IMR-90 (cell line): ENCODE results near the gene PDXDC1. TPM values are rescaled to one million over a fixed set of nuclear protein-coding genes. Genes with fewer than 3 reads are reported as not detected.

Experiments
- ATAC-seq: fragments of 200-7000 bp; cut with Tn5 transposase; 2 replicates; pipeline ENCODE4 v1.9.1; 2020; ENCODE audit warnings: low read depth, mild to moderate bottlenecking, moderate library complexity
- BruUV-seq: library from RNA; stranded (reverse); fragments of 400-500 nt; replicated peaks from 2 replicates; lab custom pipeline; 2021; lab: Mats Ljungman, UMichigan
- CTCF ChIA-PET: fragments of 300-600 bp; formaldehyde crosslinking; extraction: SDS; loops from one replicate; lab custom pipeline; 2021; ENCODE audit warnings: antibody characterized with exemption; lab: Yijun Ruan, JAX
- POLR2A ChIA-PET: fragments of 300-600 bp; sonication (Branson Sonifier 250); formaldehyde crosslinking; loops from one replicate; lab custom pipeline; 2022; ENCODE audit warnings: antibody characterized with exemption; ENCODE audit not compliant: unreplicated experiment; lab: Charles Lee
- DNase-seq: peaks from one replicate; pipeline ENCODE4 v3.0.0; 2013
- H2AFZ ChIP-seq: replicated peaks from 2 replicates; pipeline ENCODE3; 2013; ENCODE audit warnings: low read length, mild to moderate bottlenecking; ENCODE audit not compliant: poor library complexity
- H2AK5ac ChIP-seq: 2 replicates; pipeline ENCODE4 v1.6.1; 2013; ENCODE audit warnings: low read depth, low read length, inconsistent platforms
- H2AK9ac ChIP-seq: replicated peaks from 2 replicates; pipeline ENCODE3; 2013; ENCODE audit warnings: mild to moderate bottlenecking, low read depth, low read length, moderate library complexity; ENCODE audit not compliant: poor library complexity
- H2BK120ac ChIP-seq: 2 replicates; pipeline ENCODE4 v1.6.1; 2013; ENCODE audit warnings: low read depth, low read length, inconsistent platforms
- H2BK15ac ChIP-seq: 3 replicates; pipeline ENCODE4 v1.6.1; 2013; ENCODE audit warnings: low read depth, low read length, inconsistent platforms
- H2BK20ac ChIP-seq: 2 replicates; pipeline ENCODE4 v1.6.1; 2013; ENCODE audit warnings: low read depth, mild to moderate bottlenecking, inconsistent platforms, low read length, moderate library complexity
- H2BK5ac ChIP-seq: 2 replicates; pipeline ENCODE4 v1.6.1; 2013; ENCODE audit warnings: mild to moderate bottlenecking, low read depth, low read length, inconsistent platforms; ENCODE audit not compliant: poor library complexity, severe bottlenecking
- H3K14ac ChIP-seq: replicated peaks from 2 replicates; pipeline ENCODE4 v1.6.1; 2013; ENCODE audit warnings: low read depth, low read length, inconsistent platforms
- H3K18ac ChIP-seq: 2 replicates; pipeline ENCODE4 v1.6.1; 2013; ENCODE audit warnings: low read depth, low read length, control low read depth
- H3K23ac ChIP-seq: 2 replicates; pipeline ENCODE4 v1.6.1; 2013; ENCODE audit warnings: low read depth, low read length, inconsistent platforms
- H3K27ac ChIP-seq: 2 replicates; pipeline ENCODE4 v1.5.1; 2013; ENCODE audit warnings: mild to moderate bottlenecking, control low read depth, low read length; ENCODE audit not compliant: insufficient read depth
- H3K27me3 ChIP-seq: 2 replicates; pipeline ENCODE4 v1.6.1; 2013; ENCODE audit warnings: low read length; ENCODE audit not compliant: control insufficient read depth, insufficient read depth
- H3K36me3 ChIP-seq: 2 replicates; pipeline ENCODE4 v1.6.1; 2013; ENCODE audit warnings: low read length, mixed read lengths; ENCODE audit not compliant: control insufficient read depth, insufficient read depth
- H3K4ac ChIP-seq: 2 replicates; pipeline ENCODE4 v1.6.1; 2013; ENCODE audit warnings: low read depth, low read length, inconsistent platforms
- H3K4me1 ChIP-seq: 2 replicates; pipeline ENCODE4 v1.6.1; 2013; ENCODE audit warnings: low read length, mixed read lengths; ENCODE audit not compliant: control insufficient read depth, insufficient read depth
- H3K4me2 ChIP-seq: 2 replicates; pipeline ENCODE4 v1.6.1; 2013; ENCODE audit warnings: low read depth, mild to moderate bottlenecking, control low read depth, low read length, moderate library complexity
- H3K4me3 ChIP-seq: 2 replicates; pipeline ENCODE4 v1.5.1; 2013; ENCODE audit warnings: low read depth, mild to moderate bottlenecking, control low read depth, low read length, moderate library complexity; ENCODE audit not compliant: insufficient read depth
- H3K56ac ChIP-seq: 2 replicates; pipeline ENCODE4 v1.6.1; 2013; ENCODE audit warnings: low read length, inconsistent platforms; ENCODE audit not compliant: insufficient read depth; ENCODE audit errors: extremely low read depth
- H3K79me1 ChIP-seq, 2 experiments: 2 replicates each; pipeline ENCODE4 v1.6.1; 2013; ENCODE audit warnings: low read length in 2 of 2, inconsistent platforms in 1 of 2, low read depth in 1 of 2
- H3K9ac ChIP-seq: 2 replicates; pipeline ENCODE4 v1.6.1; 2013; ENCODE audit warnings: low read depth, low read length, control low read depth
- H3K9me1 ChIP-seq: 2 replicates; pipeline ENCODE4 v1.6.1; 2013; ENCODE audit warnings: low read length, inconsistent platforms; ENCODE audit not compliant: insufficient read depth
- H3K9me3 ChIP-seq: 2 replicates; pipeline ENCODE4 v1.6.1; 2013; ENCODE audit warnings: low read length; ENCODE audit not compliant: control insufficient read depth, insufficient read depth
- H4K20me1 ChIP-seq: 2 replicates; pipeline ENCODE4 v1.6.1; 2013; ENCODE audit warnings: low read length, inconsistent platforms; ENCODE audit not compliant: insufficient read depth
- H4K5ac ChIP-seq: 2 replicates; pipeline ENCODE4 v1.6.1; 2013; ENCODE audit warnings: mild to moderate bottlenecking, low read depth, low read length, control low read depth
- H4K8ac ChIP-seq, 2 experiments: 2 replicates each; pipeline ENCODE4 v1.6.1; 2013; ENCODE audit warnings: low read depth in 2 of 2, low read length in 2 of 2, control low read depth in 1 of 2, inconsistent platforms in 1 of 2
- H4K91ac ChIP-seq: 2 replicates; pipeline ENCODE4 v1.6.1; 2013; ENCODE audit warnings: low read depth, low read length, inconsistent platforms; ENCODE audit not compliant: insufficient read depth
- BHLHE40 ChIP-seq: fragments of 150-350 bp; IDR thresholded peaks from 2 replicates; pipeline ENCODE4 v1.6.1; 2016; ENCODE audit warnings: mild to moderate bottlenecking, low read depth, low read length
- CTCF ChIP-seq: conservative IDR thresholded peaks from 2 replicates; pipeline ENCODE4 v1.5.1; 2012; ENCODE audit warnings: mild to moderate bottlenecking, low read depth, low read length, improper control_type of control experiment
- FOS ChIP-seq: fragments of 150-350 bp; IDR thresholded peaks from 2 replicates; pipeline ENCODE4 v1.6.1; 2016; ENCODE audit warnings: low read depth, low read length
- MAFK ChIP-seq: IDR thresholded peaks from 2 replicates; pipeline ENCODE4 v1.6.1; 2012; ENCODE audit warnings: low read depth, low read length, improper control_type of control experiment
- MXI1 ChIP-seq: IDR thresholded peaks from 2 replicates; pipeline ENCODE4 v1.6.1; 2012; ENCODE audit warnings: low read depth, mild to moderate bottlenecking, low read length, moderate library complexity, borderline replicate concordance
- POLR2A ChIP-seq: IDR thresholded peaks from 2 replicates; pipeline ENCODE4 v1.6.1; 2012; ENCODE audit warnings: mild to moderate bottlenecking, low read depth, low read length
- RFX5 ChIP-seq: IDR thresholded peaks from 2 replicates; pipeline ENCODE4 v1.8.0; 2012; ENCODE audit warnings: low read depth, mild to moderate bottlenecking, low read length, moderate library complexity
- SMC3 ChIP-seq: fragments of 150-350 bp; IDR thresholded peaks from 2 replicates; pipeline ENCODE4 v1.6.1; 2016; ENCODE audit warnings: low read depth, mild to moderate bottlenecking, antibody characterized with exemption, low read length, moderate library complexity
- WGBS, 2 experiments: methylation state at CpG; one replicate each; pipeline versions ENCODE4 v1.1.5 to v1.1.7; 2013; ENCODE audit warnings: missing lambda C conversion rate in 2 of 2; ENCODE audit not compliant: insufficient read length in 1 of 2; ENCODE audit errors: extremely low coverage in 2 of 2; 5-methylcytosine and 5-hydroxymethylcytosine counted together
- dilution Hi-C: fragments of 300-500 bp; cut with HindIII; formaldehyde crosslinking; loops from one replicate; pipeline ENCODE4 v1.14.3; 2018; ENCODE audit warnings: low sequenced_read_pairs; ENCODE audit not compliant: unreplicated experiment
- in situ Hi-C: fragments of 300-500 bp; cut with MboI; formaldehyde crosslinking; loops from 3 replicates; pipeline ENCODE4 v1.14.3; 2019; ENCODE audit warnings: low sequenced_read_pairs, inconsistent platforms, mixed read lengths
- intact Hi-C: fragments of 100-400 bp; cut with micrococcal nuclease; formaldehyde crosslinking; loops from 2 replicates; pipeline ENCODE4 v1.10.0; 2022
- polyA plus RNA-seq, 3 experiments: library from polyadenylated mRNA; depleted of rRNA; stranded (reverse); fragments of >200 nt; gene quantifications; 2 replicates each; pipeline ENCODE4 v1.2.3, GENCODE V29; 2012; ENCODE audit warnings: low replicate concordance in 1 of 3
- total RNA-seq: library from RNA; depleted of rRNA; stranded (reverse); fragments of >200 nt; gene quantifications from 2 replicates; pipeline ENCODE4 v1.2.3, GENCODE V29; 2012

The PDXDC1 gene
- total and polyA plus RNA-seq, 2 of the 4 experiments (the other 2 are of a cell fraction): 68.7 to 117 TPM

- no TSS peak for BruUV-seq
- Histone ChIP-seq H3K4me1 (peaks cover 5% of the 10 kb centered on the region; the same call in 1 of the 2 replicates), H4K8ac (peak overlapping the region; percentile 59 to 83; a peak in 3 of 4 replicates), H4K5ac (peak overlapping the region; percentile 44), H3K9ac (peak overlapping the region; percentile 86), H3K4me2 (peak overlapping the region; percentile 94), H2AFZ (peak overlapping the region; percentile 94), H3K18ac (0 out of 2 replicates have a peak overlapping the region, but pooled peaks have one; percentile 18), H3K14ac (peak overlapping the region; percentile 85), H4K91ac (peak overlapping the region; percentile 15; the same call in 1 of the 2 replicates), H3K9me3 (no peaks in the 10 kb centered on the region), H2BK20ac (no peak overlapping the region), H3K23ac (peak overlapping the region; percentile 90; the same call in 1 of the 2 replicates), H4K20me1 (peaks cover 5% of the 10 kb centered on the region), H2AK9ac (peak overlapping the region; percentile 98), H3K36me3 (peaks cover 8% of the 10 kb centered on the region), H3K56ac (peak overlapping the region; percentile 65; the same call in 1 of the 2 replicates), H2BK15ac (no peak overlapping the region), H3K27me3 (no peaks in the 10 kb centered on the region), H2AK5ac (peak overlapping the region; percentile 71), H3K79me1 (peaks cover 22 to 48% of the 10 kb centered on the region in 2 experiments), H3K27ac (peak overlapping the region; percentile 55), H3K9me1 (peaks cover 5% of the 10 kb centered on the region), H3K4me3 (peak overlapping the region; percentile 70), H2BK120ac (no peak overlapping the region), H3K4ac (peak overlapping the region; percentile 65), H2BK5ac (peak overlapping the region; percentile 29)
- POLR2A ChIA-PET: no interaction called here
- in situ Hi-C loops: no loop called here
- ATAC-seq (peak; percentile 62), DNase-seq (peak; percentile 23)
- dilution Hi-C loops: no loop called here
- WGBS, 2 experiments: 0% methylated on average over 13 of the region's 81 CpGs; no CpG with 5 or more reads in 1 of the 2 experiments
- intact Hi-C loops: loop anchor here (1.0 kb wide), 1 partner anchor 39 kb away; the partner anchor contains the start of gene RRN3
- TF ChIP-seq MAFK (no peak), BHLHE40 (peak; percentile 74), MXI1 (no peak), SMC3 (no peak), RFX5 (no peak), FOS (no peak), POLR2A (peak; percentile 43; the same call in 1 of the 2 replicates), CTCF (0 out of 2 replicates have a peak, but pooled peaks have one; percentile 7)
- CTCF ChIA-PET: no interaction called here
Observed at GRCh38 chr16:15055141-15056053, 80.6 kb downstream of the PDXDC1 start.
